ENCODE measurements around the gene RBM24.

- TF ChIP-seq POLR2A (IDR thresholded peaks at IDR 0.05) (no peak), CTCF (IDR thresholded peaks at IDR 0.05) (no peak)
These were observed 58.1 kb downstream of the RBM24 start for GRCh38 chr6:17339308-17339670.

Data from esophagus squamous epithelium (tissue), 4 donors.